Activated B cell treated with CpG ODN at 0.5 μM for 24 hours (primary cell): ENCODE measurements around the gene WDR36. TPM values are rescaled to one million over a fixed set of nuclear protein-coding genes. Genes with fewer than 3 reads are reported as not detected.
A peak's percentile ranks its signal among the peaks of the same experiment; 100 is the strongest.

Source experiments
- ATAC-seq: fragments of 200-7000 bp; cut with Tn5 transposase; one replicate; pipeline ENCODE4 v1.10.0; 2021; ENCODE audit warnings: low read depth, mild to moderate bottlenecking, moderate library complexity
- CTCF ChIA-PET: fragments of 350-600 bp; sonication (Branson Sonifier 250); formaldehyde crosslinking; loops from one replicate; lab custom pipeline; 2021; ENCODE audit warnings: antibody characterized with exemption; lab: Charles Lee
- POLR2A ChIA-PET: fragments of 350-600 bp; sonication (Branson Sonifier 250); formaldehyde crosslinking; loops from one replicate; lab custom pipeline; 2021; ENCODE audit warnings: antibody characterized with exemption; lab: Charles Lee
- DNase-seq: peaks from one replicate; pipeline ENCODE4 v3.0.0; 2022
- H3K27ac Mint-ChIP-seq: one replicate; pipeline ENCODE4 v1.8.0; 2020; ENCODE audit warnings: mixed read lengths
- H3K27me3 Mint-ChIP-seq: one replicate; pipeline ENCODE4 v1.8.0; 2021; ENCODE audit warnings: mixed read lengths
- H3K36me3 Mint-ChIP-seq: one replicate; pipeline ENCODE4 v1.8.0; 2021; ENCODE audit warnings: low read depth, mixed read lengths
- H3K4me1 Mint-ChIP-seq: one replicate; pipeline ENCODE4 v1.8.0; 2021; ENCODE audit warnings: mixed read lengths
- H3K4me3 Mint-ChIP-seq: one replicate; pipeline ENCODE4 v1.8.0; 2020; ENCODE audit warnings: mild to moderate bottlenecking, mixed read lengths
- H3K9me3 Mint-ChIP-seq: one replicate; pipeline ENCODE4 v1.8.0; 2020; ENCODE audit warnings: mixed read lengths
- intact Hi-C: fragments of 100-400 bp; cut with micrococcal nuclease; formaldehyde crosslinking; loops from one replicate; pipeline ENCODE4 v1.15.1; 2024
- total RNA-seq: library from RNA; stranded (reverse); gene quantifications from 2 replicates; pipeline ENCODE4 v1.2.3, GENCODE V29; 2022
- TF ChIP-seq, protein P1 (sequence below): fragments of 200-600 bp; IDR thresholded peaks from one replicate; pipeline ENCODE4 v1.8.0; 2022; ENCODE audit warnings: antibody characterized with exemption, mild to moderate bottlenecking

WDR36 gene
- 42.6 and 48.6 TPM in 2 replicates for total RNA-seq

DNA sequence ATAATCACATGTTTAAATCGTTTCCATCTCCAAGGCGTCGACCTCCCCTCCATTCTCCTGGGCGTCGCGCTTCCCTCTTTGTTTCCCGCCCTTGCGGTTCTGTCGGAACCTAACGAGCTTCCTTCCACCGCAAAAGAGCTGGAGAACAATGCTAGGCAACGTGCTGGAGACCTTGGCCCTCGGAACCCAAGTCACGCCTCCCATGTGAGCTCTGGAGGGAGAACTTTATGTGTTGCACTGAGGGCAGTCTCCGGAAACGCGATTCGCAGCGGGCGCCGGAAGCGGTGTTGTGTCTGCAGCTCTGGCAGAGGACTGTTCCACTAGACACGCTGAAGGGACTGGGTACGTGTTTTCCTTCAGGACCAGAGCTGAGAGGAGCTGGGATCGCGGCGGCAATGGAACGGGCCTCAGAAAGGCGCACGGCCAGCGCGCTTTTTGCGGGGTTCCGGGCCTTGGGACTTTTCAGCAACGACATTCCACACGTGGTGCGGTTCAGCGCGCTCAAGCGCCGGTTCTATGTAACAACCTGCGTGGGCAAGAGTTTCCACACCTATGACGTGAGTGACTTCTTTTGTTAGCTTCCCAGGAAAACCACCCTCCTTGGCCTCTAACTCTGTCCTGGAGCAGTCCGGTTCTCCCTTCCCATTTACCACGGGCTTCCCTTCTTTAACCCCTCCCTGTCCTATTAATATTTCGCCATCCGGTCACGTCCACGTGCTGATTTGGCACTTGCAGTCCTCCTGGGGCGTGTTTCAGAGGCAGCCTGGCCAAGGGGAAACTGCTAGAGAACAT lies at the start of gene WDR36:
Gene WDR36 (plus strand): TSS at position 287 of the 792 bp plus-strand sequence. CDS start 109 bp downstream, at position 396.
- Mint-ChIP-seq H3K9me3 (no peaks in the 10 kb centered on the region), H3K36me3 (peaks cover 25% of the 10 kb centered on the region), H3K4me3 (peak within 1 kb of the TSS; percentile 96), H3K27ac (peak within 1 kb of the TSS; percentile 90), H3K4me1 (peaks cover 31% of the 10 kb centered on the region), H3K27me3 (peaks cover 6% of the 10 kb centered on the region)
- peak; percentile 95 for ATAC-seq
- DNase-seq, result peak; percentile 88
- TF ChIP-seq, protein P1, sequence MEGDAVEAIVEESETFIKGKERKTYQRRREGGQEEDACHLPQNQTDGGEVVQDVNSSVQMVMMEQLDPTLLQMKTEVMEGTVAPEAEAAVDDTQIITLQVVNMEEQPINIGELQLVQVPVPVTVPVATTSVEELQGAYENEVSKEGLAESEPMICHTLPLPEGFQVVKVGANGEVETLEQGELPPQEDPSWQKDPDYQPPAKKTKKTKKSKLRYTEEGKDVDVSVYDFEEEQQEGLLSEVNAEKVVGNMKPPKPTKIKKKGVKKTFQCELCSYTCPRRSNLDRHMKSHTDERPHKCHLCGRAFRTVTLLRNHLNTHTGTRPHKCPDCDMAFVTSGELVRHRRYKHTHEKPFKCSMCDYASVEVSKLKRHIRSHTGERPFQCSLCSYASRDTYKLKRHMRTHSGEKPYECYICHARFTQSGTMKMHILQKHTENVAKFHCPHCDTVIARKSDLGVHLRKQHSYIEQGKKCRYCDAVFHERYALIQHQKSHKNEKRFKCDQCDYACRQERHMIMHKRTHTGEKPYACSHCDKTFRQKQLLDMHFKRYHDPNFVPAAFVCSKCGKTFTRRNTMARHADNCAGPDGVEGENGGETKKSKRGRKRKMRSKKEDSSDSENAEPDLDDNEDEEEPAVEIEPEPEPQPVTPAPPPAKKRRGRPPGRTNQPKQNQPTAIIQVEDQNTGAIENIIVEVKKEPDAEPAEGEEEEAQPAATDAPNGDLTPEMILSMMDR, result no peak
- ChIA-PET POLR2A (interaction anchor here (1.2 to 1.4 kb wide), 2 partner anchors 353 to 1397 kb away, joined by 4 to 6 read pairs; partner anchors contain the start of gene SLC25A46), CTCF (no interaction called here)
- intact Hi-C loops, result loop anchor here (1.0 to 10.0 kb wide), 8 partner anchors 135 to 1769 kb away; partner anchors contain the start of genes SRP19 and STARD4

DNA sequence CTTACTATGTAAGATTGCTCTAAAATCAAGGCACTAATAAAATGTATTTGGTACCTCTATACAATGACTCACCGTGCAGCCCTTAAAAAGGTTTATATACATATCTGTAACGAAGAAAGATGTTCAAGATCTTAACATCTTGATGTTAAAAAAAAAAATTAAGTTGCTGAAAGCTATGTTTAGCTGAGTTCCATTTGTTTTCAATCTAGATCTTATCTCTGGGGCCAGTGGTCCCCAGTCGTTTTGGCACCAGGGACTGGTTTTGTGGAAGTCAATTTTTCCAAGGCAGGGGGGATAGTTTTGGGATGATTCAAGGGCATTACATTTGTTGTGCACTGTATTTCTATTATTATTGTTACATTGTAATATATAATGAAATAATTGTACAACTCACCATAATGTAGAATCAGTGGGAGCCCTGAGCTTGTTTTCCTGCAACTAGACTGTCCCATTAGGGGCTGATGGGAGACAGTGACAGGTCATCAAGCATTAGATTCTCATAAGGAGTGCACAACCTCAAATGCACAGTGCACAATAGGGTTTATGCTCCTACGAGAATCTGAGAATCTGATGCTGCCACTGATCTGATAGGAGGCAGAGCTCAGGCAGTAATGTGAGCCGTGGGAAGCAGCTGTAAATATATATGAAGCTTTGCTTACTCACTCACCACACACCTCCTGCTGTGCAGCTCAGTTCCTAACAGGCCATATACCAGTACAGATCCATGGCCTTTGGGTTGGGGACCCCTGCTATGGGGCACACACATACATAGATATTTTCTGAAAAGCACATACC lies 48.2 kb upstream of the WDR36 start:
- DNase-seq, result no peak
- TF ChIP-seq, protein P1, result no peak
- no peak for ATAC-seq
- Mint-ChIP-seq H3K27me3 (no peaks in the 10 kb centered on the region), H3K27ac (no peak overlapping the region), H3K9me3 (peaks cover 4% of the 10 kb centered on the region), H3K4me3 (no peak overlapping the region), H3K36me3 (no peaks in the 10 kb centered on the region), H3K4me1 (no peaks in the 10 kb centered on the region)
- CTCF ChIA-PET, result no interaction called here
- POLR2A ChIA-PET, result no interaction called here
- intact Hi-C loops, result no loop called here

DNA sequence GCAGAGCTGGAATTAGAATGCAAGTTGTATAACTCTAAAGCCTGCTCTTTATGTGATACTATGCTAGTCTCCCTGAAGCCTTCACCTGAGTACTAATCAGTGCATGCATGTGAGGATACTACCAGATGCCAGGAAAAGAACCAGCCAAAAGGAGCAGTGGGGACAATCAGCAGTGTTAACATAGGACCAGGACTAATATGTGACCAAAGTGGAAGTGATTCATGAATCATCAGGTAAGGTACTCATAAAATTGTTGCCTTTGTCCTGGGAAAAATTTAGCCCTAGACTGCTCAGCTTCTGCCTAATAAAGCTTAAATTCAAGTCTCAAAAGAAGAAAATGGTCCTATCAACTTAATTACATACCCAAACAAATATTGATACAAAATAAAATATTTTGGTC lies 34.1 kb upstream of the WDR36 start:
- H3K9me3 Mint-ChIP-seq, result no peaks in the 10 kb centered on the region
- H3K4me3 Mint-ChIP-seq, result no peak overlapping the region
- no peaks in the 10 kb centered on the region for H3K36me3 Mint-ChIP-seq
- H3K27me3 Mint-ChIP-seq, result peaks cover 10% of the 10 kb centered on the region
- H3K27ac Mint-ChIP-seq, result no peak overlapping the region
- ChIA-PET CTCF (no interaction called here), POLR2A (no interaction called here)
- no peak for ATAC-seq
- intact Hi-C loops, result no loop called here
- DNase-seq, result no peak
- TF ChIP-seq, protein P1, result no peak
- no peaks in the 10 kb centered on the region for H3K4me1 Mint-ChIP-seq

DNA sequence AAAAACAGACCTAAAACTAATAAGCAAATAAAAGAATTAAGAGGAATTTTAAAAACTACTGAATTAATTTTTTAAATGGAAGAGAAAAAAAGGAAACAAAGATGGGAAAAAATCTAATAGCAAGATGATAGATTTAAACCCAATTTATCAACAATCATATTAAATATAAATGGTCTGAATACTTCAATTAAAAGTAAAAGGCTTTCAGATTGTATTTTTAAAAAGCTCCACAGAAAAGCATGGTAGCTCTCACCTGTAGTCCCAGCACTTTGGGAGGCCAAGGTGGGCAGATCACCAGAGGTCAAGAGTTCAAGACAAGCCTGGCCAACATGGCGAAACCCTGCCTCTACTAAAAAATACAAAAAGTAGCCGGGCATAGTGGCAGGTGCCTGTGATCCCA lies 32.0 kb upstream of the WDR36 start:
- H3K27me3 Mint-ChIP-seq, result peaks cover 8% of the 10 kb centered on the region
- no peak overlapping the region for H3K4me3 Mint-ChIP-seq
- no peak overlapping the region for H3K27ac Mint-ChIP-seq

More for the DNA sequence above, 32.0 kb upstream of the WDR36 start:
- TF ChIP-seq, protein P1, result no peak
- Mint-ChIP-seq H3K36me3 (no peaks in the 10 kb centered on the region), H3K9me3 (no peaks in the 10 kb centered on the region), H3K4me1 (no peaks in the 10 kb centered on the region)
- no peak for ATAC-seq
- CTCF ChIA-PET, result no interaction called here
- DNase-seq, result no peak
- intact Hi-C loops, result no loop called here
- POLR2A ChIA-PET, result no interaction called here
